Activated T-helper 17 cell treated with anti-CD3 and anti-CD28 coated beads, Interleukin-2, amount 50 U/mL, for 72 hours (primary cell): ENCODE data around the gene YBEY. TPM values are rescaled to one million over a fixed set of nuclear protein-coding genes. Genes with fewer than 3 reads are reported as not detected.

ENCODE experiments used
- ATAC-seq: fragments of 150-1000 bp; cut with Tn5 transposase; replicated peaks from 2 replicates; pipeline ENCODE4 v1.10.0; 2021; ENCODE audit warnings: mild to moderate bottlenecking, moderate library complexity
- H3K27ac Mint-ChIP-seq: one replicate; pipeline ENCODE4 v1.8.0; 2022; ENCODE audit warnings: mixed read lengths
- H3K27me3 Mint-ChIP-seq: one replicate; pipeline ENCODE4 v1.8.0; 2022; ENCODE audit warnings: mixed read lengths
- H3K36me3 Mint-ChIP-seq: one replicate; pipeline ENCODE4 v1.8.0; 2022; ENCODE audit warnings: low read depth, mild to moderate bottlenecking, mixed read lengths
- H3K4me1 Mint-ChIP-seq: one replicate; pipeline ENCODE4 v1.8.0; 2022; ENCODE audit warnings: mixed read lengths
- H3K4me3 Mint-ChIP-seq: one replicate; pipeline ENCODE4 v1.8.0; 2022; ENCODE audit warnings: mild to moderate bottlenecking, mixed read lengths
- H3K9me3 Mint-ChIP-seq: one replicate; pipeline ENCODE4 v1.8.0; 2022; ENCODE audit warnings: mixed read lengths
- total RNA-seq, 2 donors: library from RNA; stranded (reverse); gene quantifications; one replicate each; pipeline ENCODE4 v1.2.3, GENCODE V29; 2022

The YBEY gene
- total RNA-seq, 2 donors from 2014 or later: 7.0 to 14.8 TPM

DNA sequence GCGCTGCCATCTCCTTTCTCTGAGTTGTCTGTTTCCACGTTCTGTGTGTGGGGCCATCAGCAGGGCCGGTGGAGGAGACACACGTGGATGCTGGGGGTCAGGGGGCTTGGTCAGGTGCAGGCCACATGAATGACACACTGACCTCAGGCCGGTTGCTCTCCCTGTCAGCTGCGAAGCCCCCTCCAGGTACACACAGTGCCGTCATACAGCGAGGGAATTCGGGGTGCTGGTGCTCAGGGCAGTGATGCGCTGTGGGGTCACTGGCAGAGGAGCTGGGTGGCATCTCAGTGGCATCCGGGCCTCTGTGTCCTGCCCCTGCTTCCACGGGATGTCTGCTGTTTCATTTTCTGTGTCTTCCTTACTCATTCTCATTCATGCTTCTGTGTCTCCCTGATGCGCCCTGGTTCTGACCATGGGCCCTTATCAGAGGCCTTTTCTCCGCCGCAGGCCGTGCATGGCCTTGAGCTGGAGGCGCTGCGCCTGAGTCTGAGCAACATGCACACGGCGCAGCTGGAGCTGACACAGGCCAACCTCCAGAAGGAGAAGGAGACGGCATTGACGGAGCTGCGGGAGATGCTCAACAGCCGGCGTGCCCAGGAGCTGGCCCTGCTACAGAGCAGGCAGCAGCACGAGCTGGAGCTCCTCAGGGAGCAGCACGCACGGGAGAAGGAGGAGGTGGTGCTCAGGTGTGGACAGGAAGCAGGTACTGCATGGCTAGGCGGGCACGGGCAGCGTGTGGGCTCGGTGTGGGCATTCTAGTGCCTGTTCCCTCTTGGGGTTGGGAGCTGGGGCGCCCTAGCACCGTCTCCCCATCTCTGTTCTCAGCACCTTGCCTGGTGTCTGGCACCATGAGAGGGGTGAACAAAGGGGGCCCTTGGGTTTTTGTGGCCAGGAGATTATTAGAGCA is 60.4 kb downstream of the YBEY start:
- H3K9me3 Mint-ChIP-seq: no peaks in the 10 kb centered on the region
- peaks cover 87% of the 10 kb centered on the region for H3K36me3 Mint-ChIP-seq
- H3K27ac Mint-ChIP-seq: no peak overlapping the region

DNA sequence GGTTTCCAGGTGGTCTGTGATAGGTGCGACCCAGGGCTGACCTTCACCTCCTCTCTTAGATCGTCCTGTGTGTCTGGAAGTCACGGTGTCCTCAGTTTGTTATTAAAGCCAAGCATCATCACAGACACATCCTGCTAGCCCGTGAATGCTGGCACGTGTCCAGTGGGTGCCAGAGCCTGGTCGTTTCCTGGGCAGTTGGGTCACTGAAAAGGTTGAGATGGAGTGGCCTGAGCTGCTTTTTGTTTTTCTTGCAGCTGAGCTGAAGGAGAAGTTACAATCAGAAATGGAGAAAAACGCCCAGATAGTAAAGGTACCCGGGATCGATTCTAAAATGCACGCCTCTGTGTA is 61.0 kb downstream of the YBEY start:
- no peak for ATAC-seq
- no peak overlapping the region for H3K27ac Mint-ChIP-seq
- no peaks in the 10 kb centered on the region for H3K9me3 Mint-ChIP-seq
- H3K4me3 Mint-ChIP-seq: no peak overlapping the region
- no peaks in the 10 kb centered on the region for H3K27me3 Mint-ChIP-seq
- H3K36me3 Mint-ChIP-seq: peaks cover 88% of the 10 kb centered on the region
- no peaks in the 10 kb centered on the region for H3K4me1 Mint-ChIP-seq

More for the DNA sequence above, 60.4 kb downstream of the YBEY start:
- H3K4me3 Mint-ChIP-seq: no peak overlapping the region
- no peaks in the 10 kb centered on the region for H3K27me3 Mint-ChIP-seq
- H3K4me1 Mint-ChIP-seq: no peaks in the 10 kb centered on the region
- ATAC-seq: no peak

Other genes with a start within 250 kb of the YBEY start
- gene COL6A2, start 188.2 kb upstream of the YBEY start, total RNA-seq: 10 to 100 TPM in 1 of 2 donors, 1 to 10 TPM in 1; 3.3 to 10.1 TPM
- gene FTCD, start 130.8 kb upstream of the YBEY start, total RNA-seq: under 1 TPM in 1 of 2 donors, not detected in 1; 0.24 TPM
- 1 to 10 TPM; 3.8 to 6.7 TPM for gene SPATC1L, start 101.9 kb upstream of the YBEY start, total RNA-seq
- gene LSS, start 57.6 kb upstream of the YBEY start, total RNA-seq: 10 to 100 TPM; 30.8 to 43.8 TPM
- 100 to 1,000 TPM; 105 to 118 TPM for gene MCM3AP, start 731 bp upstream of the YBEY start, total RNA-seq
- 10 to 100 TPM; 21.4 to 24.3 TPM for gene C21orf58, start 37.5 kb downstream of the YBEY start, total RNA-seq
- gene PCNT, start 37.8 kb downstream of the YBEY start, total RNA-seq: 10 to 100 TPM; 44.8 to 70.9 TPM
- gene DIP2A, start 172.5 kb downstream of the YBEY start, total RNA-seq: 10 to 100 TPM; 43.6 to 49.3 TPM